ENCODE results near the gene PPP4R1.

The PPP4R1 gene

GRCh38 chr18:9547782-9548181 is 66.6 kb downstream of the PPP4R1 start:
- no peak for DNase-seq (ENCODE audit: low spot score)

- DNase-seq (ENCODE audit: low spot score) = no peak
These were observed 67.9 kb downstream of the PPP4R1 start for GRCh38 chr18:9546468-9546867.

DNA sequence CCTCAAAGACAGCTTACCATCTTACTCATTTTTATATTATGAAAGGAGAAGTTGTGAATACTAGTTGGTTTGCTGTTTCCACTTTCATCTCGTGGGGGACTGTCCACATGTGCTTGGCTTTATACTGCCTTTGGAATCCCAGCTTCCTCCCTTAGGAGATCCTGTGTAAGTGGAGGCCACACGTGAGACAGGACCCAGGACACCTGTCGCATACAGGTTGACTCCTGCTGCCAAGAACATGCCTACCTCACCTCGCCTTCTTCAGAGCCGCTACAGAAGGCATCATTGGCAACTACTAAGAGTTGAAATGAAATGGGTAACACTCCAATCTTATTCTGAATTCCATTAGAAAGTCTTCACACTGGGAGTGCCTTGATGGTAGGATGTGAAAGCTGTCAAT is 69.3 kb downstream of the PPP4R1 start:
- DNase-seq (ENCODE audit: low spot score) = no peak

DNA sequence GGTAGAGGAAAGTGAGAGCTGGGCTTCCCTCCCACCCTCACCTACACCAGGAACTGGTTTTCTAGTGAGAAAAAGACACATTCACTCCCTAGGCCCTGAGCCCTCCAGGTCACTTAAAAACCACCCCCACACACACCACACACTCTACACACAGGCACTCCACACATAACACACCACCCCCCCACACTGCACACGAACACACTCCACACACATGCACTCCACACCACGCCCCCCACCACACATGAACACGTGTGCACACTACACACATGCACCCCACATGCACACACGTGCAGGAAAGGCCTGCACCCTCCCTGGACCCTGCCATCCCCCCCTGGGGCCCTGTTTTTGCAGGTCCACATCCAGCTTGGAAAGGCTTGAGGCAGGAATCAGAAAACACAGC is 71.4 kb downstream of the PPP4R1 start:
- no peak for DNase-seq (ENCODE audit: low spot score)

DNA sequence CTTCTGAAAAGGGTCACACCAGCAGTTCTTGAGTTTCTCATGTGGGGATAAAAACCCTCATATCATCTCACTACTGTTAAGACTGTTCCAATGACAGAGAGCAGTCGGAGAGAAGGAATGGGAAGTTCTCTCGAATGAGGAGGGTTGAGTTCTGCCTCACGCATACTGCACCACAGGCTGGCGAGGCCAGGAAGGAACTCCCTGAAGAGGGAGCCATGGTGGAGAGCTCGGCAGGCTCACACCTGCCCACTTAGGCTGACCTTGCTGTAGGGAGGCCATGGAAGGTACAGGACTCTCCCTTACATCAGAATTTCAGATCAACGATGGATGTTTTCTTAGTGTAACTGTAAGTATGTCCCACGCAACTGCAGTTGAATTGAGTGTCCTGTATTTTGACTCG is 74.4 kb downstream of the PPP4R1 start:
- DNase-seq (ENCODE audit: low spot score) = no peak

- no peak for DNase-seq (ENCODE audit: low spot score)
These were observed 75.1 kb downstream of the PPP4R1 start for GRCh38 chr18:9539283-9539682.

GRCh38 chr18:9537677-9538076 is 76.7 kb downstream of the PPP4R1 start:
- no peak for DNase-seq (ENCODE audit: low spot score)

- no peak for DNase-seq (ENCODE audit: low spot score)
These were observed 77.8 kb downstream of the PPP4R1 start for GRCh38 chr18:9536354-9537152.

DNA sequence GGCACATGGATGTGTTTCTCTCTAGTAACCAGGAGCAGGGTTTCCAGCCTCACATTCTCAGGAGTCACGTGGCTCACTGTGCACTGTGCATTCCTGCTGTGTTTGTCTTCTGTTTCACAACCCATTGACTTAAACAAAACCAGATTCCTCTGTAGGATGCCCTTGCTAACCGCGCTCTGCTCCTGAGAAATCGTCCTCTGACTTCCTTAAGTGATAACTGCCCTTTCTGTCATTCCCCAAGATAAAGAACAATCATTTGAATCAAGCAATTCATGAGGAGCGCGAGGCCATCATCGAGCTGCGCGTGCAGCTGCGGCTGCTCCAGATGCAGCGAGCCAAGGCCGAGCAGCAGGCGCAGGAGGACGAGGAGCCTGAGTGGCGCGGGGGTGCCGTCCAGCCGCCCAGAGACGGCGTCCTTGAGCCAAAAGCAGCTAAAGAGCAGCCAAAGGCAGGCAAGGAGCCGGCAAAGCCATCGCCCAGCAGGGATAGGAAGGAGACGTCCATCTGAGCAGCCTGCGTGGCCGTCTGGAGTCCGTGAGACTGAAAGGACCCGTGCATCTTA is 78.8 kb downstream of the PPP4R1 start:
- DNase-seq (ENCODE audit: low spot score) = peak; percentile 84

- DNase-seq (ENCODE audit: low spot score) = no peak
These were observed 79.5 kb downstream of the PPP4R1 start for GRCh38 chr18:9534844-9535243.

DNA sequence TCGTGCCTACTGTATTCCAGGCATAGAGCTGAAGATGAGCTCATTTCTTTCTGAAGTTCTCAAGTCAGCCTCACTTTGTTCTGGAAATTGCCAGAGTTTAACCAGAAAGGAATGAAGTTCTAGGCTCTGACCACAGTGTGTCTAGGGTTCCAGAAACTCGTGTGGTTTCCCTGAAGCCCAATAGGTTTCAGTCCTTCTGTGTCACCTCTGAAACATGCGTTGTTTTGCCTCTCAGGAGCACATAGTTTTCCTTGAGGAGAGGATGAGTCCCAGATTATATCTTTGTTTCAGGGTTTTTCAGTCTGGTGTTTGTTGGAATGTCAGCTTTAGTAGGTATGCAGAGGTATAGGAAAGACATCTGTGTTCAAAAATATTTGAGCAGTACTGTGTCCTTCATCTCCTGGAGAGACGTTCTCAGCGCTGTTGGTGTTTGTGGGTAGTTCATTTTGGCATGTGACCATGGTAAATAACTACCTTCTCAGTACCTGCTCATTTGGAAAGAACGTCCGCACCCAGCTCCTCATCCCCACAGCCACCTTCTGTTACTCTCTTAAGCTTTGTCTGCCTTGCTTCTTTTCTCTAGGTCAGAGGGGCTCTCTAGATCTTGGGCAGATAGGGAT is 82.5 kb downstream of the PPP4R1 start:
- no peak for DNase-seq (ENCODE audit: low spot score)

- no peak for DNase-seq (ENCODE audit: low spot score)
These were observed 83.9 kb downstream of the PPP4R1 start for GRCh38 chr18:9530226-9531009.

- no peak for DNase-seq (ENCODE audit: low spot score)
These were observed 87.9 kb downstream of the PPP4R1 start for GRCh38 chr18:9526458-9526857.

GRCh38 chr18:9522952-9523351 is 91.4 kb downstream of the PPP4R1 start:
- no peak for DNase-seq (ENCODE audit: low spot score)

DNA sequence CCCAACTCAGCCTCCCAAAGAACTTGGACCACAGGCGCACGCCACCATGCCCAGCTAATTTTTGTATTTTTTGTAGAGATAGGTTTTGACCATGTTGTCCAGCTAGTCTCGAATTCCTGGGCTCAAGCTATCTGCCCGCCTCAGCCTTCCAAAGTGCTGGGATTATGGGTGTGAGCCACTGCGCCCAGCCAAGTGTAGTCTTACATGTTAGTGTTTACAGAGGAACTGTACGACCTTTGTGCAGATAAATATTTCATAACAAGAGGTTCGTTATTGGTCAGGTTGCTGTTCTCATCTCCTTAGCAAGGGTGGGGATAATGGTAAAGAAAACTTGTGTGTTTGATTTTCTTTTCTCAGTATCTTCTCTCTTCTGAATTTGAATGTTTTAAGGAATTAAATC is 92.6 kb downstream of the PPP4R1 start:
- no peak for DNase-seq (ENCODE audit: low spot score)

DNA sequence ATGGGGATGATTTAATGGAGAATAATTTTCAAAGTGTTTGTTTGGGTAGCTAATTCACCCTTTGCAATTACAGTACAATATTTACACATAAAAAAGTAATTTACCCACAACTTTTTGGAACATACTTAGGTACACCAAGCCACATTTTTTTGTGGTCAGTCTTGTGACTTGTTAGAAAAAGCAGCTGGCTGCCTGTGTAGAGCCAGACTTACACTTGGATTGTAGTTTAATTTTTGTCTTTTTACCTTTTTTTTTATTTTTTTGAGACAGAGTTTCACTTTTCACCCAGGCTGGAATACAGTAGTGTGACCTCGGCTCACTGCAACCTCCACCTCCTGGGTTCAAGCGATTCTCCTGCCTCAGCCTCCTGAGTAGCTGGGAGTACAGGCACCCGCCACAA is 93.7 kb downstream of the PPP4R1 start:
- no peak for DNase-seq (ENCODE audit: low spot score)

- no peak for DNase-seq (ENCODE audit: low spot score)
These were observed 95.0 kb downstream of the PPP4R1 start for GRCh38 chr18:9519399-9519798.

- DNase-seq (ENCODE audit: low spot score) = no peak
These were observed 96.5 kb downstream of the PPP4R1 start for GRCh38 chr18:9517869-9518268.

GRCh38 chr18:9516437-9517064 is 97.8 kb downstream of the PPP4R1 start:
- DNase-seq (ENCODE audit: low spot score) = peak; percentile 22

DNA sequence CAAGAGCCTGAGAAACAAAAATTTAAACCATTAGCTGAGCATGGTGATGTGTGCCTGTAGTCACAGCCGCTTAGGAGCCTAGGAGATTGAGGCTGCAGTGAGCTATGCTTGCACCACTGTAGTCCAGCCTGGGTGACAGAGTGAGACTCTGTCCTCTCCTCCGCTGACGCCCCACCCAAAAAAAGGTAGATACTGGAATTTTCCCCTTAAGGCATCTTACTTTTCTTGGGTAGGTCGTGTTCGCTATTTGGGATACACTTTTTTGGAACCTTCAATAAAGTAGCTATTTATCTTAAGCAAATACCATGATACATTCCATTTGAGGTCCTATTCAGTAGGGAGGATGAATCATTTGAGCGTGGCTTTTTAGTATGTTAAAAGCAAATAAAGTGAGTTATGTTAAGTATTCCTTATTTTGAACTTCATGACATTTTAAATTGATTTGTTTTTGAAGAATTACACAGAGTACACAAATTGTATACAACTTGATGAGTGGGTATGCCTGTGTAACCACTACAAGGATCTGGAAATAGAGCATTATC is 100.3 kb downstream of the PPP4R1 start:
- DNase-seq (ENCODE audit: low spot score) = no peak

- DNase-seq (ENCODE audit: low spot score) = no peak
These were observed 105.8 kb downstream of the PPP4R1 start for GRCh38 chr18:9508446-9509025.
